ENCODE measurements around the gene PRUNE1. TPM values are rescaled to one million over a fixed set of nuclear protein-coding genes. Genes with fewer than 3 reads are reported as not detected.

The PRUNE1 gene
- total and polyA plus RNA-seq, 2 of the 4 experiments (the other 2 are of a cell fraction) = 7.9 to 9.4 TPM

DNA sequence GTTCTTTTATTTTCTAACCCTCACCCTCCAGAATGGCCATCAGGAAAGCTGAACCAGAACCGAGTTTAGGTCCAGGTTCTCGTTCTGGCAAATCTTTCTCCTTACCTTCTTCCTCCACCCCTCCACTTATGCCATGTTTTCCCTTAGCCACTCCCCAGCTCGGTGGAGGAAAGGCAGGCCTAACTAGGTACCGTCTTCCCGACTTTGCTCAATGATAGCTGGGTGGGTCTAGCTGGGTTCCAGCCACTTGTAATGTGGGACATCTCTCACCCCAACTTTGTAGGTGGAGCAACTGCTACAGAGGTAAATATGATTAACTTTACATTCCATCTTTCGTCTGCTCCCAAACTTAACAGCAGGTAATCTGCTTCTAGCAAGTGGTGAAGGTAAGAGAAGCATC lies 28.8 kb downstream of the PRUNE1 start:
- Histone ChIP-seq H3K18ac (ENCODE audit: low read depth, low read length) (no peak overlapping the region), H3K4me3 (ENCODE audit: insufficient read depth, low read depth, low read length) (no peak overlapping the region), H3K9me3 (ENCODE audit: control insufficient read depth, insufficient read depth, low read length) (no peaks in the 10 kb centered on the region), H3K4me2 (ENCODE audit: low read depth, low read length) (no peak overlapping the region), H4K8ac (ENCODE audit: low read depth in 2 of 2, low read length in 2 of 2) (no peak overlapping the region), H3K27me3 (ENCODE audit: control insufficient read depth, insufficient read depth, low read length) (no peaks in the 10 kb centered on the region), H3K56ac (ENCODE audit: extremely low read depth, insufficient read depth, low read length) (no peak overlapping the region), H2BK20ac (ENCODE audit: low read depth, low read length) (no peak overlapping the region), H3K4ac (ENCODE audit: low read depth, low read length) (no peak overlapping the region), H3K4me1 (ENCODE audit: control insufficient read depth, insufficient read depth, low read length) (no peaks in the 10 kb centered on the region), H2BK5ac (ENCODE audit: low read depth, low read length, poor library complexity, severe bottlenecking) (no peak overlapping the region), H3K79me1 (ENCODE audit: low read depth in 1 of 2, low read length in 2 of 2) (no peaks in the 10 kb centered on the region), H3K27ac (ENCODE audit: insufficient read depth, low read length) (no peak overlapping the region), H4K91ac (ENCODE audit: insufficient read depth, low read depth, low read length) (no peak overlapping the region), H3K36me3 (ENCODE audit: control insufficient read depth, insufficient read depth, low read length) (peaks cover 16% of the 10 kb centered on the region), H2BK120ac (ENCODE audit: low read depth, low read length) (no peak overlapping the region), H2AFZ (replicated peaks; ENCODE audit: low read length, poor library complexity) (no peak overlapping the region), H2BK15ac (ENCODE audit: low read depth, low read length) (no peak overlapping the region), H4K20me1 (ENCODE audit: insufficient read depth, low read length) (no peaks in the 10 kb centered on the region), H3K9ac (ENCODE audit: low read depth, low read length) (no peak overlapping the region), H2AK5ac (ENCODE audit: low read depth, low read length) (no peak overlapping the region), H3K23ac (ENCODE audit: low read depth, low read length) (no peak overlapping the region), H3K14ac (replicated peaks; ENCODE audit: low read depth, low read length) (no peak overlapping the region), H2AK9ac (replicated peaks; ENCODE audit: low read depth, low read length, poor library complexity) (no peak overlapping the region), H4K5ac (ENCODE audit: low read depth, low read length) (no peak overlapping the region), H3K9me1 (ENCODE audit: insufficient read depth, low read length) (no peaks in the 10 kb centered on the region)
- POLR2A ChIA-PET (ENCODE audit: unreplicated experiment) = no interaction called here
- ATAC-seq (ENCODE audit: low read depth) (no peak), DNase-seq (no peak)
- CTCF ChIA-PET = interaction anchor here (0.6 kb wide), 1 partner anchor 13 kb away, joined by 3 read pairs; no protein-coding TSS in a partner anchor
- in situ Hi-C loops (cut with MboI; ENCODE audit: low sequenced_read_pairs) = loop anchor here (10.0 kb wide), 1 partner anchor 62 kb away; the partner anchor contains the start of gene CERS2
- TF ChIP-seq, protein P1, sequence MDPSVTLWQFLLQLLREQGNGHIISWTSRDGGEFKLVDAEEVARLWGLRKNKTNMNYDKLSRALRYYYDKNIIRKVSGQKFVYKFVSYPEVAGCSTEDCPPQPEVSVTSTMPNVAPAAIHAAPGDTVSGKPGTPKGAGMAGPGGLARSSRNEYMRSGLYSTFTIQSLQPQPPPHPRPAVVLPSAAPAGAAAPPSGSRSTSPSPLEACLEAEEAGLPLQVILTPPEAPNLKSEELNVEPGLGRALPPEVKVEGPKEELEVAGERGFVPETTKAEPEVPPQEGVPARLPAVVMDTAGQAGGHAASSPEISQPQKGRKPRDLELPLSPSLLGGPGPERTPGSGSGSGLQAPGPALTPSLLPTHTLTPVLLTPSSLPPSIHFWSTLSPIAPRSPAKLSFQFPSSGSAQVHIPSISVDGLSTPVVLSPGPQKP (IDR thresholded peaks at IDR 0.05; ENCODE audit: borderline replicate concordance, low read depth, low read length) = no peak
- TF ChIP-seq CHD1 (IDR thresholded peaks at IDR 0.05; ENCODE audit: low read depth, low read length) = no peak
- no peak for TF ChIP-seq MAZ (IDR thresholded peaks at IDR 0.05; ENCODE audit: borderline replicate concordance, low read depth, low read length)
- WGBS, 2 experiments (ENCODE audit: extremely low coverage in 2 of 2, insufficient read length in 1 of 2) = 40% methylated on average over 1 of the region's 6 CpGs; no CpG with 5 or more reads in 1 of the 2 experiments
- BruUV-seq (replicated peaks) = no TSS peak
- intact Hi-C loops (cut with micrococcal nuclease) = no loop called here
- dilution Hi-C loops (cut with HindIII; ENCODE audit: low sequenced_read_pairs, unreplicated experiment) = no loop called here

Data from IMR-90 (cell line).